HG03521 (cell line): ENCODE measurements around the gene PRR7.
A peak's percentile ranks its signal among the peaks of the same experiment; 100 is the strongest.
"Not testable (repeated sequence)": the region's sequence is repeated elsewhere in the genome, so short reads cannot be mapped to it uniquely, and the experiment has no call there.

Source experiments
- ATAC-seq: cut with Tn5 transposase; IDR thresholded peaks from one replicate; pipeline ENCODE4 v1.9.1; 2021; ENCODE audit warnings: mild to moderate bottlenecking, moderate library complexity; ENCODE audit not compliant: unreplicated experiment

The PRR7 gene

GRCh38 chr5:177446200-177447065, at the start of gene PRR7:
TSS of gene PRR7 (plus strand) at chr5:177446814. CDS start at chr5:177455068, 8,254 bp downstream.
- ATAC-seq, result peak; percentile 36

- no peak for ATAC-seq
Measured at GRCh38 chr5:177397875-177398390, 48.7 kb upstream of the PRR7 start.

GRCh38 chr5:177399997-177400868, 46.4 kb upstream of the PRR7 start, which contains the start of gene PFN3:
TSS of gene PFN3 (minus strand) at chr5:177400661. CDS start at chr5:177400576, 85 bp downstream.
- ATAC-seq, result no peak

GRCh38 chr5:177402271-177403043, 44.2 kb upstream of the PRR7 start:
- no peak for ATAC-seq

GRCh38 chr5:177403102-177403791, 43.4 kb upstream of the PRR7 start:
- peak; percentile 6 for ATAC-seq

GRCh38 chr5:177403792-177404640, 42.6 kb upstream of the PRR7 start:
- ATAC-seq, result peak; percentile 78

- ATAC-seq, result no peak
Measured at GRCh38 chr5:177404641-177405179, 41.9 kb upstream of the PRR7 start.

- no peak for ATAC-seq
Measured at GRCh38 chr5:177405312-177405711, 41.3 kb upstream of the PRR7 start.

GRCh38 chr5:177405805-177406204, 40.8 kb upstream of the PRR7 start:
- ATAC-seq, result no peak

- no peak for ATAC-seq
Measured at GRCh38 chr5:177409043-177409801, 37.4 kb upstream of the PRR7 start, which contains the start of gene F12. TSS of gene F12 (minus strand) at chr5:177409564. CDS start at chr5:177409527, 37 bp downstream.

- no peak for ATAC-seq
Measured at GRCh38 chr5:177410575-177410974, 36.0 kb upstream of the PRR7 start.

GRCh38 chr5:177412603-177413233, 33.9 kb upstream of the PRR7 start:
- no peak for ATAC-seq

GRCh38 chr5:177414481-177414880, 32.1 kb upstream of the PRR7 start:
- ATAC-seq, result no peak

- not testable (repeated sequence) for ATAC-seq
Measured at GRCh38 chr5:177417081-177417480, 29.5 kb upstream of the PRR7 start.

GRCh38 chr5:177419046-177419445, 27.6 kb upstream of the PRR7 start:
- ATAC-seq, result no peak

- ATAC-seq, result not testable (repeated sequence)
Measured at GRCh38 chr5:177420472-177420871, 26.1 kb upstream of the PRR7 start.

GRCh38 chr5:177421062-177421798, 25.4 kb upstream of the PRR7 start:
- ATAC-seq, result no peak
